SU-DHL-6 (cell line): Measurements from ENCODE around the gene ZDHHC16.

Experiments
- H2AFZ ChIP-seq: fragments of 200-600 bp; sonication (generic); 2 replicates; pipeline ENCODE4 v1.6.1; 2014; ENCODE audit warnings: low read depth, mild to moderate bottlenecking, moderate library complexity, mixed read lengths, antibody characterized with exemption, low read length; ENCODE audit not compliant: severe bottlenecking
- H3F3A ChIP-seq: fragments of 200-600 bp; shearing (Covaris generic); 2 replicates; pipeline ENCODE4 v1.6.0; 2016; ENCODE audit warnings: antibody characterized with exemption, mild to moderate bottlenecking; ENCODE audit not compliant: insufficient read depth
- H3K27ac ChIP-seq: fragments of 200-600 bp; sonication (generic); 2 replicates; pipeline ENCODE4 v1.5.1; 2016; ENCODE audit warnings: low read depth, mild to moderate bottlenecking, low read length, moderate library complexity, mixed read lengths
- H3K27me3 ChIP-seq: fragments of 200-600 bp; sonication (generic), shearing (Covaris generic); 2 replicates; pipeline ENCODE4 v1.6.0; 2014; ENCODE audit warnings: mild to moderate bottlenecking, low read length
- H3K36me3 ChIP-seq: fragments of 200-600 bp; sonication (generic); 2 replicates; pipeline ENCODE4 v1.6.1; 2014; ENCODE audit warnings: mild to moderate bottlenecking, low read length, mixed read lengths
- H3K4me2 ChIP-seq: fragments of 300-600, 200-600 bp; shearing (Covaris generic), sonication (generic); 2 replicates; pipeline ENCODE4 v1.6.0; 2014; ENCODE audit warnings: low read length, low read depth, mild to moderate bottlenecking; ENCODE audit not compliant: poor library complexity, severe bottlenecking
- H3K4me3 ChIP-seq: fragments of 200-600 bp; sonication (generic); 2 replicates; pipeline ENCODE4 v1.5.1; 2014; ENCODE audit warnings: antibody characterized with exemption, low read length, mild to moderate bottlenecking, mixed read lengths; ENCODE audit not compliant: insufficient read depth, poor library complexity, severe bottlenecking
- H3K79me2 ChIP-seq: fragments of 200-600 bp; sonication (generic); 2 replicates; pipeline ENCODE4 v1.6.1; 2014; ENCODE audit warnings: mild to moderate bottlenecking, low read length, moderate library complexity; ENCODE audit not compliant: insufficient read depth
- H3K9ac ChIP-seq: fragments of 200-600 bp; sonication (generic); 2 replicates; pipeline ENCODE4 v1.7.0; 2014; ENCODE audit warnings: mild to moderate bottlenecking, low read length
- H3K9me2 ChIP-seq: fragments of 200-600 bp; sonication (generic); replicated peaks from 2 replicates; pipeline ENCODE4 v1.6.1; 2014; ENCODE audit warnings: low read length; ENCODE audit not compliant: insufficient read depth
- H3K9me3 ChIP-seq: fragments of 200-600 bp; sonication (generic); 2 replicates; pipeline ENCODE4 v1.6.1; 2014; ENCODE audit warnings: low read length, mixed read lengths; ENCODE audit not compliant: insufficient read depth
- H4K20me1 ChIP-seq: fragments of 200-600 bp; sonication (generic); 2 replicates; pipeline ENCODE4 v1.6.1; 2014; ENCODE audit warnings: low read depth, mild to moderate bottlenecking, antibody characterized with exemption, low read length, moderate library complexity, mixed read lengths
- EZH2phosphoT487 ChIP-seq: fragments of 200-600 bp; sonication (generic), shearing (Covaris generic); conservative IDR thresholded peaks from 2 replicates; pipeline ENCODE4 v1.6.1; 2018; ENCODE audit warnings: mild to moderate bottlenecking, antibody characterized with exemption, low read length, moderate library complexity, mixed read lengths
- TF ChIP-seq, protein P1 (sequence below): fragments of 200-600 bp; sonication (generic); IDR thresholded peaks from one replicate; pipeline ENCODE4 v1.5.1; 2017; ENCODE audit warnings: antibody characterized with exemption, mild to moderate bottlenecking, low read length, moderate library complexity; ENCODE audit not compliant: insufficient read depth, poor library complexity, severe bottlenecking

The ZDHHC16 gene

DNA sequence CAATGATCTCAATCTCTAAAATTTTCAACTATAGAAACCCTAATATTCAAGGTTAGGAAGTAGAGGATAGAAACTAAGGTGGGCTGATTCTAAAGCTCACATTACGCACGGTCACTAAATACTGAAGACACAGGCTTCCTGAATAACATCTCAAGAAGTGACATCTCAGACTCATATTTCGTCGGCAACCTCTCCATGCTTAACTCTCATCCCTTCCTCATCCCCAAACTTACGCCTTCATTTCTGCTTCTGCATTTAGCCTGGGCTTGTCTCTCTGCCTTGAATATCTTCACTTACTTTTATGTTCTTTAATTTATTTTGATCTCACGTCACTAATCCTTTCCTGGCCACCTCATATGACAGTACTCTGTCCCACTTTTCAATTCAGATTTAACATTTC, 10.8 kb upstream of the ZDHHC16 start:
- Histone ChIP-seq H3K9me2 (no peaks in the 10 kb centered on the region), H3K9ac (no peak overlapping the region), H3K4me3 (no peak overlapping the region), H3F3A (peaks cover 35% of the 10 kb centered on the region), H3K9me3 (no peaks in the 10 kb centered on the region), H3K4me2 (no peak overlapping the region), H4K20me1 (no peaks in the 10 kb centered on the region), H2AFZ (no peak overlapping the region), H3K27me3 (no peaks in the 10 kb centered on the region), H3K79me2 (0 out of 2 replicates have a peak, but pooled peaks cover under 1% of the 10 kb centered on the region), H3K36me3 (peaks cover 16% of the 10 kb centered on the region; the same call in 1 of the 2 replicates), H3K27ac (no peak overlapping the region)
- TF ChIP-seq, protein P1, sequence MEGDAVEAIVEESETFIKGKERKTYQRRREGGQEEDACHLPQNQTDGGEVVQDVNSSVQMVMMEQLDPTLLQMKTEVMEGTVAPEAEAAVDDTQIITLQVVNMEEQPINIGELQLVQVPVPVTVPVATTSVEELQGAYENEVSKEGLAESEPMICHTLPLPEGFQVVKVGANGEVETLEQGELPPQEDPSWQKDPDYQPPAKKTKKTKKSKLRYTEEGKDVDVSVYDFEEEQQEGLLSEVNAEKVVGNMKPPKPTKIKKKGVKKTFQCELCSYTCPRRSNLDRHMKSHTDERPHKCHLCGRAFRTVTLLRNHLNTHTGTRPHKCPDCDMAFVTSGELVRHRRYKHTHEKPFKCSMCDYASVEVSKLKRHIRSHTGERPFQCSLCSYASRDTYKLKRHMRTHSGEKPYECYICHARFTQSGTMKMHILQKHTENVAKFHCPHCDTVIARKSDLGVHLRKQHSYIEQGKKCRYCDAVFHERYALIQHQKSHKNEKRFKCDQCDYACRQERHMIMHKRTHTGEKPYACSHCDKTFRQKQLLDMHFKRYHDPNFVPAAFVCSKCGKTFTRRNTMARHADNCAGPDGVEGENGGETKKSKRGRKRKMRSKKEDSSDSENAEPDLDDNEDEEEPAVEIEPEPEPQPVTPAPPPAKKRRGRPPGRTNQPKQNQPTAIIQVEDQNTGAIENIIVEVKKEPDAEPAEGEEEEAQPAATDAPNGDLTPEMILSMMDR = no peak
- no peak for TF ChIP-seq EZH2phosphoT487

GRCh38 chr10:97442277-97442676, 3.7 kb upstream of the ZDHHC16 start:
- Histone ChIP-seq H3K9me2 (no peaks in the 10 kb centered on the region), H3K9ac (no peak overlapping the region), H2AFZ (no peak overlapping the region), H3K9me3 (no peaks in the 10 kb centered on the region), H3K36me3 (no peaks in the 10 kb centered on the region), H4K20me1 (no peaks in the 10 kb centered on the region; the same call in 1 of the 2 replicates), H3K4me2 (no peak overlapping the region), H3K79me2 (peaks cover 28% of the 10 kb centered on the region), H3K27ac (no peak overlapping the region), H3K4me3 (no peak overlapping the region), H3K27me3 (no peaks in the 10 kb centered on the region), H3F3A (no peaks in the 10 kb centered on the region)
- no peak for TF ChIP-seq EZH2phosphoT487
- TF ChIP-seq, protein P1 = no peak

- H3K79me2 ChIP-seq = peaks cover 47% of the 10 kb centered on the region
Observed at GRCh38 chr10:97444212-97444611, 1.8 kb upstream of the ZDHHC16 start.

More at GRCh38 chr10:97444212-97444611, 1.8 kb upstream of the ZDHHC16 start:
- Histone ChIP-seq H2AFZ (no peak overlapping the region), H3K9ac (peak overlapping the region; percentile 65; the same call in 1 of the 2 replicates), H3K9me3 (no peaks in the 10 kb centered on the region), H3K27ac (no peak overlapping the region), H3K4me2 (peak overlapping the region; percentile 81), H3K36me3 (no peaks in the 10 kb centered on the region), H3K4me3 (peak overlapping the region; percentile 71), H3K27me3 (no peaks in the 10 kb centered on the region), H3K9me2 (no peaks in the 10 kb centered on the region), H3F3A (no peaks in the 10 kb centered on the region), H4K20me1 (no peaks in the 10 kb centered on the region; the same call in 1 of the 2 replicates)
- TF ChIP-seq, protein P1 = no peak
- TF ChIP-seq EZH2phosphoT487 = no peak
